Measurements from ENCODE around the gene UGT1A7.
"Not testable (repeated sequence)": the region's sequence is repeated elsewhere in the genome, so short reads cannot be mapped to it uniquely, and the experiment has no call there.

The UGT1A7 gene
- total RNA-seq, result 0 to 1.2 (median 0) reads per million in 17 experiments

GRCh38 chr2:233681521-233682099, at the start of gene UGT1A7:
Gene UGT1A7 (plus strand): TSS chr2:233681901. CDS start chr2:233681938, 37 bp downstream.
- DNase-seq, result no peak

- DNase-seq, result not testable (repeated sequence)
Observed at GRCh38 chr2:233636306-233636705, 45.4 kb upstream of the UGT1A7 start, which contains the start of gene UGT1A10. Gene UGT1A10 (plus strand): TSS chr2:233636448. CDS start chr2:233636523, 75 bp downstream.

GRCh38 chr2:233638836-233639235, 42.9 kb upstream of the UGT1A7 start:
- DNase-seq, result no peak

GRCh38 chr2:233639860-233640259, 41.8 kb upstream of the UGT1A7 start:
- DNase-seq, result no peak

GRCh38 chr2:233643128-233643527, 38.6 kb upstream of the UGT1A7 start:
- peak in 1 of 4 experiments; percentile 13 for DNase-seq

- DNase-seq, result not testable (repeated sequence)
Observed at GRCh38 chr2:233646033-233646432, 35.7 kb upstream of the UGT1A7 start.

DNA sequence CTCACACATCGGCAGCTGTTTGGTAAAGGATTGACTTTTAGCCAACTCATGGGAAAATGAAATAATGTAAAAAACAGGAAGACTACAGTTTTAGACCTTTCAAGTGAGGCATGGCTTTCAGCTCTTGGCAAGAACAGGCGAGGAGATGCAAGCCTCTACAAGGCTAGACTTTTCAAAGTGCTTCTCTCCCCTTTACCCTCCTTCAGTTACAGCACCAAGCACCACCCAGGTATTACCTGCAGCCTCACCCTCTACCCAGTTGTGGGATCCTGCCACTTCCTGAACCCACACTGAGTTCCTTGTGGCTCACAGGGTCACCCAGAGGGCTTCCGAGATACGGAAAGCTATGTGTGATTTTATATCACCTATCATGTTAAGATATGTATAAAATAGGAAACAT, 30.7 kb upstream of the UGT1A7 start:
- no peak for DNase-seq

DNA sequence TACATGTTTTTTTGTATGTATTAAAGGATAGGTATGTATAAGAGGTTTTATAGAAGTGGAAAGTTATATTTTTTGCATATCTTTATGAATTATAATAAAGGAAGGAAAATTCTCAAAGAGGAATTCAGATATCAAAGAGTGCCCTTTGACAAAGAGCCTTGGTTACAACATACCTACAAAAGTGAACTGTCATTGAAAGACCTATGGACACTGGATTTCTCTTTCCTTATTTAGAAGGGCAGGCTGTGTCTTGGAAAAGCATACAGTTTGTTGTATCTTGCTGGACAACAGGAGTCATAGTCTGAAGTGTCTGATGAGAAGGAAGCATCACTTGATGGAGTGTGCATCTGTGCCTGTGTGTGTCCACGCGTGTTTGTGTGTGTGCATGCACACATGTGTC, 30.3 kb upstream of the UGT1A7 start:
- no peak for DNase-seq

- DNase-seq, result no peak
Observed at GRCh38 chr2:233654501-233654900, 27.2 kb upstream of the UGT1A7 start.

DNA sequence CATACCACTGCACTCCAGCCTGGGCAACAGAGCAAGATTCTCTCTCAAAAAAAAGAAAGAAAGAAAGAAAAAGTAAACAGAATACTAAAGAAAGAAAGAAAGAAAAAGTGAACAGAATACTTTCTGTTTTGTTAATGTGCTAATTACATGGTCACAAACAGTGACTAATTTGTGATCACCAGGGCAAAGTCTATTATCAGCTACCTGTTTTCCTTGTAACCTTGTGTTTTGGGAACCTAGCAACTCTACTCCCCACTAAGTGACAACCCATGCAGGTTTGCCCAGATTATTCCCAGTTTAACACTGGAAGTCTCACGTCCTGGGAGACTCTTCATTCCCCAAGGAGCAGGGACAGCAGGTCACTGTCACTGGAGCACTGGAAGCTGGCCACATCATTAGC, 26.7 kb upstream of the UGT1A7 start:
- DNase-seq, result no peak

GRCh38 chr2:233655943-233656342, 25.8 kb upstream of the UGT1A7 start:
- not testable (repeated sequence) for DNase-seq

GRCh38 chr2:233656443-233656842, 25.3 kb upstream of the UGT1A7 start:
- no peak for DNase-seq

GRCh38 chr2:233658610-233659009, 23.1 kb upstream of the UGT1A7 start:
- DNase-seq, result no peak

DNA sequence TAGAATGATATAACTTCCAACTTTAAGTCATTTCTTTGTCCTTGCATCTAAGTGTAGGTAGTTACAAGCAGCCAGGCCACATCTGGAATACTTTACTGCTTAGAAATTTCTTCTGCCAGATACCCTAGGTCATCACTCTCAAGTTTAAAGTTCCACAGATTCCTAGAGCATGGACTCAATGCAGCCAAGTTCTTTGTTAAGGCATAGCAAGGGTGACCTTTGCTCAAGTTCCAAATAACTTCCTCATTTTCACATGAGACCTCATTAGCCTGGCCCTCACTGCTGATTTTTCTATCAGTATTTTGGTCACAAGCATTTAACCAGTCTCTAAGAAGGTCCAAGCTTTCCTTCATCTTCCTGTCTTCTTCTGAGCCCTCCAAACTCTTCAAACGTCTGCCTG, 17.8 kb upstream of the UGT1A7 start:
- no peak for DNase-seq

DNA sequence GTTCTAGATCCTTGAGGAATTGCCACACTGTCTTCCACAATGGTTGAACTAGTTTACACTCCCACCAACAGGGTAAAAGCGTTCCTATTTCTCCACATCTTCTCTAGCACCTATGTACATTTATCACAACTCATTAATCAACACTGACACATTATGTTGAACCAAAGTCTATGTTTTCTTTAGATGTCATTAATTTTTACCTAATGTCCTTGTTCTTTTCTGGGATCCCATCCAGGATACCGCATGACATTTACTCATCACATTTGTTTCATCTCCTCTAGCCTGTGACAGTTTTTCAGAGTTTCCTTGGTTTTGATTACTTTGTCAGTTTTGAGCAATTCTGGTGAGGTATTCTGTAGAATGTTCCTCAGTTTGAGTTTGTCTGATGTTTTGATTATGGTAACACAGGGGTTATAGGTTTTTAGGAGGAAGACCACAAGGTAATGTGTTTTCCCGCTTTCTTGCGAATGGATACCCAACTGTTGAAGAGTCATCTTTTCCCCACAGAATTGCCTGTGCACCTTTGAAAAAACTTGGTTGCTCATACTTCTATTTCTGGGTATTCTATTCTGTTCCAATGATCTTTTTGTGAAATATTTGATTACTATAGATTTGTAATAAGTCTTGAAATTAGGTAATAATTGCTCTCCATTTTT, 13.0 kb upstream of the UGT1A7 start:
- no peak for DNase-seq

GRCh38 chr2:233671290-233672161, 10.2 kb upstream of the UGT1A7 start, which contains the start of gene UGT1A9:
Gene UGT1A9 (plus strand): TSS chr2:233671898. CDS start chr2:233671935, 37 bp downstream.
- DNase-seq, result no peak

GRCh38 chr2:233672886-233673285, 8.8 kb upstream of the UGT1A7 start:
- DNase-seq, result peak in 1 of 4 experiments; percentile 2

- no peak for DNase-seq
Observed at GRCh38 chr2:233673896-233674295, 7.8 kb upstream of the UGT1A7 start.

DNA sequence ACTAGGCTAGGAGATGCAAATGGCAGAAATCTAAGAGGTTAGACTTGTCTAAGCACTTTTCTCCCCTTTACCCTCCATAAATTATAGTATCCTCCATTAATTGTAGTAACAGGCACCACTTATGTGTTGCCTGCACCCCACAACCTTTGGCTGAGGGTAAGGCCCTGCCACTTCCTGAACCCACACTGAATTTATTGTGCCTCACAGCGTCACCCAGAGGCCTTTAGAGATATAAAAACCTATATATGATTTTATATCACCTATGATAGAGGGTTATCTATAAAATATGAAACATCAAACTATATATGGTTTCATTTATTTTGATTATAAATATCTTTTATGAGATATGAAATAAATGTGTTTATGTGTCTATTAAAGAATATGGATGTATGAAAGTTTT, 7.4 kb upstream of the UGT1A7 start:
- no peak for DNase-seq

- no peak for DNase-seq
Observed at GRCh38 chr2:233674995-233675394, 6.7 kb upstream of the UGT1A7 start.

DNA sequence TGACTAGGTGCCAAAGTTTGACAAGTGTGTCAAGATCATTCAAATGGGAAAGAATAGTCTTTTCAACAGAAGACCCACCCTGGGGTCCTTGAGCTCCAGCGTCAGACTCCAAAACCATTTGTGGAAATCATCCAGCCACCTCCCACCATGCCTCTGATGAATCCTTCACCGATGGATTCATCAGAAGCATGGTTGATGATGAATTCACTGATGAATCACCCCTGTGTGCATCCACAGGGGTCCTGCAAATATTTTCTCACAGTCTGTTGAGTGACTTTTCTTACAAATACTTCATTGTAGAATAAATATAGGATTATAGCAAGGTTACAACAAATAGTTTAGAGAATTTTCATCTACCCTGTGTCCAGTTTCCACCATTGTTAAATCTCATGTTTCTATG, 5.7 kb upstream of the UGT1A7 start:
- no peak for DNase-seq

DNA sequence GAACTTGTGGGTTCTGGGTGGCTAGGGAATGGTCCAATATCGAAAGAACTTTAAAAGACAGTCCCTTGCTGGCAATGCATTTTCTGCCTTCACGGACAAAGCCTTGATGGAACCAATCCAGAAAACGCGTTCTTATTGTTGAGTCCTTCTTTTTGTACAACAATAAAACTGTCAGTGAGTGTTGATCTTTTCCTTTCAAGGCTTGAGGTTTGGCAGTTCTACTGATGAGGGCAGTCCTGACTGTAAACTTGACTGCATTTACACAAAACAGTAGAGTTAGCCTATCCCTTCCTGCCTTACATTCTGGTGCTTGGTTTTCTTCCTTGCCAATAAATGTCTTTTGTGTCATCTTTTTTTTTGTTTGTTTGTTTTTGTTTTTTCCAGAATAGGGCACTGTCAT, 2.5 kb upstream of the UGT1A7 start:
- DNase-seq, result no peak

DNA sequence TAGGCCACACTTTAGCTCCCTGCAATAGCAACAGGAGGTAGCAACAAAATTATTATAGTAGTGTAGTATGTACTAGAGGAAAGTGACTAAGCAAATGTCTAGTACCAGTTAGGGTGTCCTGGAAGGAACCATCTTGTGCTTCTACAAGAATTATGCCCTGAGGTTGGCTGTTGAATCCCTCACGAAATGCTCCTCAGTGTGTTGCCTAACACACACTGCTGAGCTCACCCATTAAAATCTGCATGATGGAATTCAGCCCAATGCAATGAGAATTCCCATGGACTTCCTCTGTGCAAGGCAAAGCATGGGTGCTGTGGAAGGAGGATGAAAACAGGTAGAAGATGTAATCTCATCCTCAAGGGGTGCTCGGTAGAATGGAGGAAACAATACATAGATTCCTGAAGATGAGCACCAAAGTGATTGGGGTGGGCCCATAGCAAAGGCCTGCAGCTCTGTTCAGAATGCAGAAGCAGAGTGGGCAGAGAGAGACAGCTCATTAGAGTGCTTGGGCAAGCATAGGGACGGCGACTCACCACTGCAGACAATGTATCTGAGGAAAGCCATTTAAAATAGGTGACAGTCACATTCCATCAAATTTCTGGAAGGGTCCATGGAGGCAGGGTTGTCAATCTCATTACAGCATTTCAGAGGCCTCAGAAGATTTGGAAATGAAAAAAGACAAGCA, 1.2 kb upstream of the UGT1A7 start:
- peak; percentile 41 to 65 (median 56) for DNase-seq

All from suppressor macrophage (primary cell).